ENCODE data around the gene TEX264. TPM values are rescaled to one million over a fixed set of nuclear protein-coding genes. Genes with fewer than 3 reads are reported as not detected.
A peak's percentile ranks its signal among the peaks of the same experiment; 100 is the strongest.

The TEX264 gene
- total RNA-seq, 2 experiments from 2014 or later = 24.9 to 25.9 TPM

DNA sequence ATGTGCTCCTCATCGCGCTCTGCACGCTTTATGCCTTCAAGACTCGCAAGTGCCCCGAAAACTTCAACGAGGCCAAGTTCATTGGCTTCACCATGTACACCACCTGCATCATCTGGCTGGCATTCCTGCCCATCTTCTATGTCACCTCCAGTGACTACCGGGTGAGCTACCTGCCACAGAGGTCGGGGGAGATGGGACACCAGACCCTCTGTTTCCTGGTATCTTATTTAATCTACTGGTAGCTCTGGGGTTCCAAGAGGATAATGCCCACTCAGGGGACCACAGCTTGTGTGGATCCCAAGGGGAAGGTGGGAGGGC, 44.9 kb downstream of the TEX264 start:
- Histone ChIP-seq H3K36me3 (ENCODE audit: insufficient read depth, low read length) (no peaks in the 10 kb centered on the region), H3K9me3 (ENCODE audit: control insufficient read depth in 1 of 2, insufficient read depth in 1 of 2, low read length in 2 of 2) (peaks cover 0 to 6% of the 10 kb centered on the region in 2 experiments), H3K4me3 (ENCODE audit: low read length) (no peak overlapping the region), H3K27ac (ENCODE audit: low read depth in 1 of 2, low read length in 2 of 2) (no peak overlapping the region), H3K27me3 (ENCODE audit: control insufficient read depth in 1 of 2, insufficient read depth in 2 of 2, low read length in 2 of 2) (no peaks in the 10 kb centered on the region), H3K4me1 (ENCODE audit: insufficient read depth, low read length) (peaks cover 20% of the 10 kb centered on the region)
- H3K4me1 Mint-ChIP-seq (ENCODE audit: low read depth) = peaks cover 23% of the 10 kb centered on the region
- H3K27ac Mint-ChIP-seq = no peak overlapping the region
- TF ChIP-seq, protein P1, sequence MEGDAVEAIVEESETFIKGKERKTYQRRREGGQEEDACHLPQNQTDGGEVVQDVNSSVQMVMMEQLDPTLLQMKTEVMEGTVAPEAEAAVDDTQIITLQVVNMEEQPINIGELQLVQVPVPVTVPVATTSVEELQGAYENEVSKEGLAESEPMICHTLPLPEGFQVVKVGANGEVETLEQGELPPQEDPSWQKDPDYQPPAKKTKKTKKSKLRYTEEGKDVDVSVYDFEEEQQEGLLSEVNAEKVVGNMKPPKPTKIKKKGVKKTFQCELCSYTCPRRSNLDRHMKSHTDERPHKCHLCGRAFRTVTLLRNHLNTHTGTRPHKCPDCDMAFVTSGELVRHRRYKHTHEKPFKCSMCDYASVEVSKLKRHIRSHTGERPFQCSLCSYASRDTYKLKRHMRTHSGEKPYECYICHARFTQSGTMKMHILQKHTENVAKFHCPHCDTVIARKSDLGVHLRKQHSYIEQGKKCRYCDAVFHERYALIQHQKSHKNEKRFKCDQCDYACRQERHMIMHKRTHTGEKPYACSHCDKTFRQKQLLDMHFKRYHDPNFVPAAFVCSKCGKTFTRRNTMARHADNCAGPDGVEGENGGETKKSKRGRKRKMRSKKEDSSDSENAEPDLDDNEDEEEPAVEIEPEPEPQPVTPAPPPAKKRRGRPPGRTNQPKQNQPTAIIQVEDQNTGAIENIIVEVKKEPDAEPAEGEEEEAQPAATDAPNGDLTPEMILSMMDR (IDR thresholded peaks at IDR 0.05) = no peak
- intact Hi-C loops (cut with DNase I, micrococcal nuclease) = no loop called here
- no peaks in the 10 kb centered on the region for H3K9me3 Mint-ChIP-seq
- no peaks in the 10 kb centered on the region for H3K36me3 Mint-ChIP-seq (ENCODE audit: low read depth)
- CTCF ChIA-PET = no interaction called here
- H3K27me3 Mint-ChIP-seq = no peaks in the 10 kb centered on the region
- POLR2A ChIA-PET = no interaction called here
- H3K4me3 Mint-ChIP-seq = no peak overlapping the region
- ATAC-seq (ENCODE audit: poor library complexity) = no peak
- no peak for DNase-seq

GRCh38 chr3:51716805-51717204, 45.8 kb downstream of the TEX264 start:
- TF ChIP-seq, protein P1 (IDR thresholded peaks at IDR 0.05) = no peak

DNA sequence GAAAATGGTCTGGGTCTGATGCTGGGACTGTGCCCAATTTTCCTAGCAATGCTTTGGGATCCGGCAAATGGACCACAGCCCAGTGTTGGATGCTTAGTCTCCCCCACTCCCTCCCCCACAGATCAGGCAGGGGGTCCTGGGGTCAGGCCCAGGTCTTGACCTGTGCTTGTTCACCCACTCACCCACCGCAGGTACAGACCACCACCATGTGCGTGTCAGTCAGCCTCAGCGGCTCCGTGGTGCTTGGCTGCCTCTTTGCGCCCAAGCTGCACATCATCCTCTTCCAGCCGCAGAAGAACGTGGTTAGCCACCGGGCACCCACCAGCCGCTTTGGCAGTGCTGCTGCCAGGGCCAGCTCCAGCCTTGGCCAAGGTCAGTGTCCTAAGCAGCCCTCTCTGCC, 46.4 kb downstream of the TEX264 start:
- no peaks in the 10 kb centered on the region for H3K36me3 ChIP-seq (ENCODE audit: insufficient read depth, low read length)
- ATAC-seq (ENCODE audit: poor library complexity) (no peak), DNase-seq (peak in 1 of 14 experiments; percentile 7)
- H3K4me3 Mint-ChIP-seq = no peak overlapping the region
- H3K9me3 ChIP-seq (ENCODE audit: control insufficient read depth in 1 of 2, insufficient read depth in 1 of 2, low read length in 2 of 2) = peaks cover 0 to 6% of the 10 kb centered on the region in 2 experiments
- H3K27me3 Mint-ChIP-seq = no peaks in the 10 kb centered on the region
- TF ChIP-seq, protein P1 (IDR thresholded peaks at IDR 0.05) = no peak
- no peaks in the 10 kb centered on the region for H3K36me3 Mint-ChIP-seq (ENCODE audit: low read depth)
- H3K27ac ChIP-seq (ENCODE audit: low read depth in 1 of 2, low read length in 2 of 2) = no peak overlapping the region
- H3K27me3 ChIP-seq (ENCODE audit: control insufficient read depth in 1 of 2, insufficient read depth in 2 of 2, low read length in 2 of 2) = no peaks in the 10 kb centered on the region
- CTCF ChIA-PET = no interaction called here
- H3K9me3 Mint-ChIP-seq = no peaks in the 10 kb centered on the region
- POLR2A ChIA-PET = no interaction called here
- intact Hi-C loops (cut with DNase I, micrococcal nuclease) = no loop called here
- no peak overlapping the region for H3K27ac Mint-ChIP-seq
- peaks cover 29% of the 10 kb centered on the region for H3K4me1 ChIP-seq (ENCODE audit: insufficient read depth, low read length)
- H3K4me1 Mint-ChIP-seq (ENCODE audit: low read depth) = peaks cover 38% of the 10 kb centered on the region
- H3K4me3 ChIP-seq (ENCODE audit: low read length) = no peak overlapping the region

More at GRCh38 chr3:51716805-51717204, 45.8 kb downstream of the TEX264 start:
- Mint-ChIP-seq H3K9me3 (no peaks in the 10 kb centered on the region), H3K4me1 (ENCODE audit: low read depth) (peaks cover 32% of the 10 kb centered on the region), H3K4me3 (no peak overlapping the region), H3K27me3 (no peaks in the 10 kb centered on the region), H3K27ac (no peak overlapping the region), H3K36me3 (ENCODE audit: low read depth) (no peaks in the 10 kb centered on the region)
- Histone ChIP-seq H3K36me3 (ENCODE audit: insufficient read depth, low read length) (no peaks in the 10 kb centered on the region), H3K9me3 (ENCODE audit: control insufficient read depth in 1 of 2, insufficient read depth in 1 of 2, low read length in 2 of 2) (peaks cover 0 to 6% of the 10 kb centered on the region in 2 experiments), H3K27ac (ENCODE audit: low read depth in 1 of 2, low read length in 2 of 2) (no peak overlapping the region), H3K27me3 (ENCODE audit: control insufficient read depth in 1 of 2, insufficient read depth in 2 of 2, low read length in 2 of 2) (no peaks in the 10 kb centered on the region), H3K4me3 (ENCODE audit: low read length) (no peak overlapping the region), H3K4me1 (ENCODE audit: insufficient read depth, low read length) (peaks cover 26% of the 10 kb centered on the region)
- ATAC-seq (ENCODE audit: poor library complexity) (no peak), DNase-seq (peak in 1 of 14 experiments; percentile 24)
- intact Hi-C loops (cut with DNase I, micrococcal nuclease) = no loop called here
- ChIA-PET POLR2A (no interaction called here), CTCF (no interaction called here)
